HG02610 (cell line): ENCODE measurements around the gene TEX35.
"Not testable (repeated sequence)": the region's sequence is repeated elsewhere in the genome, so short reads cannot be mapped to it uniquely, and the experiment has no call there.

ENCODE experiments used
- ATAC-seq: cut with Tn5 transposase; IDR thresholded peaks from one replicate; pipeline ENCODE4 v1.9.1; 2021; ENCODE audit warnings: mild to moderate bottlenecking, moderate library complexity; ENCODE audit not compliant: unreplicated experiment

The TEX35 gene

DNA sequence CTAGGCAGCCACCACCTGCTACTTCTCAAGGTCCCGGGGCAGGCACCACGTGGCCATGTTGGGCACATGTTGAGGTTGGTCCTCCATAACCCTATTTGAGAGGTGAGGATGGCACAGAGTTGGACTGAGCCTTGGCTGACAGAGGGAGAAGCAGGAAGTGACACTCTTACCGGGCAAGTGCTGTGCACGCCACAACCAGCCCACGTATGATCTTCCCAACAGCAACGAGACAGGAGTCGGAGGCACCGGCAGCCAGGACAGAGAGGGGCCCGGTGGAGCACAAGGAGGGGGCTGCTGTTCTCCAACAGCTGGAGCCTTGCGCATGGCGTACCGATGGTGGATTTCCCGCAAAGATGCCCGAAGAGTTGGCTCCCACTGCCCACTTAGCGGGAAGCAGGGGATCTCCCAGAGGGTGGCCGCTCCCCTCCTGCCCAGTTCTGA lies 19.6 kb upstream of the TEX35 start:
- no peak for ATAC-seq

DNA sequence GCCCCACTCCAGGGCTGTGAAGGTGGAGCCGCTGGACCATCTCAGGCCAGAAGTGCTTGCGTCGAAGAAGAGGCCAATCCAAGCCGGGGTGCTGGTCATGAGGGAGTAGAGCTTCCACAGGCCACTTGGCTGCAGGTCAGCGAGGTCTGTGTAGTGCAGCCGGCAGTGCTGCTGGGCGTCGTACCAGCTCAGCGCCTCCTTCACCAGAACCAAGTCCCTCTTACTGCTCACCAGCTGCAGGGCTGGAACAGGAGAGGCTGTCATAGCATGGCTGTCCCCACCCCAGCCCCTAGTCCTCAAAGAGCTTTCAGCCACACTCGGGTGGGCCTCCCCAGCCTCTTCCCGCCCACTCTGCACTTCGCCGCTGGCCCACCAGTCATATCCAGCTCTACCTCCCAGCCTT lies 18.3 kb upstream of the TEX35 start:
- no peak for ATAC-seq

DNA sequence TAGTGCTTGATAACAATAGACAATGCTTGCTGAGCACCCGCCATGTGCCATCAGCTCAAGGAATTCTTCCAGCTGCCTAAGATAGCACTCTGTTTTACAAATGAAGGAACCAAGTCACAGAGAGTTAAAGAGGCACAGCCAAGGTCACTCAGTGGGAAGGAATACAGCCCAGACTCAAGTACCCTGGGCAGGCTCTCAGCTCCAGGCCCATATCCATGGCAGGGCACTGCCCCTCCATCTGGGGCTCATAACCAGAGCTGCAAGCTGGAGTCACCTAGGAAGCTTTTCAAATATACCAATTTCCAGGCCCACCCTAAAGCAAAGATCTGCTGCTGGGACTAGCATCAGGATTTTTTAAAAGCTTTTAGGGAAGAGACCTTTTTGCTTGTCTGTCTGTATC lies 17.8 kb upstream of the TEX35 start:
- no peak for ATAC-seq

DNA sequence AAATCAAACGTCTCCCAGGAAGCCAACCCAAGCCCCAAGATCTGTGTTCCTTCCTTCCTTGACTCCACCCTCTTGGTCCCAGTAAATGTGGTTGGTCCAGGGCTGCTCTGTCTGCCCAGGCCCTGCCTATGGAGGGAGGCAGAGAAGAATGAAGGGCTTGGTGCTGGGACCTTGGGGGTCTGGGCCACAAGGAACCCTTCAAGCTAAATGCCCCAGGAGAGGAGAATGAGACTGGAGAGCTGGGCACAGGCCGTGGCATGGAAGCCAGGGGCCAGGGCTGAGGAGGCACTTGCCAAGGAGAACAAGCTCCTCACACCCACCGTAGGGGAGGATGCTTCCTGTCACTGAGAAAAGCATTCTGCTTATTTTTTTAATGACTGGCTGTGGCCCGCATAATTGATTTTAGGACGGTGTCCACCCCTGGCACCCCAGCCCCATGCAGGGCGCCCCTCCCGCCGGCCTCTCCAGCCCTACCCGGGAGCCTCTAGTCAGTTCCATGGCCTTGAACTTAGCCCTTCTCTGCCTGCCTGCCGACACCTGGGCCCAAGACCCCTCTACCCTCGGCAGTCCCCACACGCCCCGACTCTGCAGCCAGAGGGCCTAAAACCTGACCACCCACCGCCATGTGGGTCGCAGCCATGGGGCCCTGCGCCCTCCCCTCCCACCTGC lies 17.0 kb upstream of the TEX35 start:
- no peak for ATAC-seq

DNA sequence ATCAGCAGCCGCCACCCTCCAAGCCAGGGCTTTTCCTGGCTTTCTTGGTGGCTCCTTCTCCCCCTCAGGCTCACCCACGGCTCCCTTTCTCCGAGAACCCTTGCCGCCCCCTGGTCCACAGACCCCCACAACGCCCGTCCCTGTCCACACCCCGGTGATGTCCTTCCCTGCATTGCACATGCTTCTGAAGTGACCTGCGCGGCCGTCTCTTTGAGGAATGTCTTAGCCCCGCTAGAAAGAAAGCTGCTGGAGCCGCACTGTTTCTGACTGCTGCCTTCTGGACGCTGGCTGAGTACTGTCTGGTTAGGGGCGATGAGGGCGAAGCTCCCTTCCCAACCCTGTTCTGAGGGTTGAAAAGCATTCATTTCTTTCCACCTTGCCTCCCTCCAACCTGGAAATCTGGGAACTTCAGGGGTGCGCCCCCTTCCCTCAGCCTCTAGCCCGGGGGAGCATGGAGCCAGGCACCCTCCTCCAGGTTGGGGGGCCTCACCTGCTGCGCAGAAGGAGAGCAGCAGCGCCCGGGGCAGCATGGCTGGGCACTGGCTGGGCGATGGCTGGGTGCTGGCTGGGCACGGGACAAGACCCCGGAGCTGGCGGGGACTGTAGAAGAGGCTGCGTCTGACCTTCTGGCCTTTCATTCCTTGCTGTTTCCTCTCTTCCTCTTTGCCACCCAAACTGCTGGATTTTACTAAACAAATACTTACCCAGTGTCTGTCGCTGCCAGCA lies 16.3 kb upstream of the TEX35 start, which contains the start of gene CLEC20A:
TSS of gene CLEC20A (minus strand) at position 555 of the 726 bp plus-strand sequence. CDS start at position 530, 25 bp downstream.
- no peak for ATAC-seq

DNA sequence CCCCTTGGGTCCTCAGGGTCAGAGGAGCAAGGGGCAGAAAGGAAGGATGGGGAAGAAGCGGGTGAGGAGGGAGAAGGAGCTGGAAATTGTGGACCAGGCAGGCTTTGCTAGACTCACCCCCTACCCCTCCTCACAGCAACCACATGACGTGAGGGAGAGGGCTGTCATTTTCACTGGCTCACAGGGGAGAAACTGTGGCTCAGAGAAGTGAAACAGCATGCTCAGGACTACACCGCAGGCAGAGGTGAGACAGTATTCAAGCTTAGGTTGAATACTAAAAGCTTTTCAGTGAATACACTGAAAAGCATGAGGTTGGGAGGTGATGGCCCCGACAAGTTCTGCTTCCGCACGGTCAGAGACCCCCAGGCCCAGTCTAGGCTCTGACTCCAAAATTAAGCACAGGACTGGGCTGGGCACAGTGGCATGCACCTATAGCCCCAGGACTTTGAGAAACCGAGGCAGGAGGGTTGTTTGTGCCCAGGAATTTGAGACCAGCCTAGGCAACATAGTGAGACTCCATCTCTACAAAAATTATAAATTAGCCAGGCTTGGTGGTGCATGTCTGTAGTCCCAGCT lies 14.9 kb upstream of the TEX35 start:
- ATAC-seq = no peak

DNA sequence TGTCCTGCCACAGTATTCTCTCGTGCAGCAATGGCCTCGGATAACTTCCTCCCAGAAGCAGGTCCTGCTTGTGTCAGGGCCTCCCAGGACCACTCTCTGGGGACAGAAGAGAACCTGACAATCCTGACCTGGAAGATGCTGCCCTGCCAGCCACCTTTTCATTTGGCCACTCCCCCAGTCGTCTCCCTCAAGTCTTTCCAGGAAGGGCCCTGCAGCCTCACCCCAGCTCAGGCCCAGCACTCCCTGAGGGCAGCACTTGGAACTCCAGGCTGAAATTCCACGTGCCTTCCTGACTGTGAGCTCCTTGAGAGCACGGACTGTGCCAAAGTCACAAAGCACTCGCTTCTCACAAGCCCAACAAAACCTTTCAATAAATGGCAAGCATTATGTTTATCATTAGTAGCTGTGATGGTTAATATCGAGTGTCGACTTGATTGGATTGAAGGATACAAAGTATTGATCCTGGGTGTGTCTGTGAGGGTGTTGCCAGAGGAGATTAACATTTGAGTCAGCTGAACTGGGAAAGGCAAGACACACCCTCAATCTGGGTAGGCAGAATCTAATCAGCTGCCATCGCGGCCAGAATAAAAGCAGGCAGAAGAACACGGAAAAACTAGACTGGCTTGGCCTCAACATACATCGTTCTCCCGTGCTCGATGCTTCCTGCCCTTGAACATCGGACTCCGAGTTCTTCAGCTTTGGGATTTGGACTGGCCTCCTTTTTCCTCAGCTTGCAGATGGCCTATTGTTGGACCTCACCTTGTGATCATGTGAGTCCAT lies 13.8 kb upstream of the TEX35 start:
- ATAC-seq = no peak

DNA sequence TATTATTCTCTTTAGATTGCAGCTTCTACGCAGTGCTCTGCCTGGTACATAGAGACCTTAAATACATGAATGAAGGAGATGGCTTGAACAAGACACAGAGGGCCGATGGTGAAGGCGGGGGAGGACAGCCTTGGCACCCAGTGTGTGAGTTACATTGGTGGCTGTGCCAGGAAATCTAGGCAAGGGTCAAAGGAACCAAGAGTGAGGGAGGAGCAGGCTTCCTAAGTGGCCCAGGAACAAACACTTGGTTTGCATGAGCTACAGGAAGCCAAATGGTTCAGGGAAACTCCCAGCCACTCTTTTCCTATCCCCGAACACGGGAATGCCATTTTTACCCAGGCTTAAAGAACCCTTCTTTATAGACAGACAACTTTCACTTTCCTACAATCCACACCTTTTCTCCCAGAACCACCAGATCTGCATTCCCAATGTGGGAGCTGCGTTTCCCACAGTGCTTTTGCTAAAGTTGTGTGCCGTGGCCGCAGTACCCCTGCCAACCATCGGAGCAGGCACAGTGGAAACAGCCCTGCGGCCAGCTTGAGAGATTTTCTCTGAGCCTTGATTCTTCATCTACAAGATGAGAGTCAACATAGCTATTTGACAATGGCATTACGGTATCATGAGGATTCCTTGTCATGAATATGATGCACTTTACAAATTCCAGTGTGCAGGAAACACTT lies 12.7 kb upstream of the TEX35 start:
- ATAC-seq = no peak

DNA sequence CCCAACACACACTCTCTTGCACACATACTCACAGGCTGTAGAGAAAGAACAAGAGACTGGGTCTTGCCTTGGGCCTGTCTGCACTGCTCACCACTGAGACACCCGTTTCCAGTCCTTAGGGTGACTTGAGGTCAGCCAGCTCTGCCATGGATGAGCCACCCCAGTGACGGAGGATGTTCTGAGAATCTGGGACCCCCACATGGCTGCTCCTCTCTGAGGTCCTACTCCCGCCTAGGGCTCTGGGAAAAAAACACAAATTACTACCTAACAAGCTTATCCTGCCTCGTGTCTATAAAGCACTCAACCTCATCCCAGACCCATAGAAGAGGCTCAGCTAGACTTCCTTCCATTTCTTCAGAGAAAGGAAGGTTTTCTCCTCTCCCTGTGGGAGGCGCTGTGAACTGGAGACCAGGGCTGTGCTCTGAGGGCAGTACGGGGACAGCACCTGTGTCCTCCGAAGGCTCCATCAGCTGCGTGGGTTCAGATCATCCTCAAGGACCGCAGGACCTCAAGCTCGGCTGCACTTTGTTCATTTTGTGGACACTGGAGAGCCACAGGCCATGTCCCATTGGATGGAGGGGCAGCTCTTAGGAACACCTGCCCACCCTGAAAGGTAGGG lies 11.9 kb upstream of the TEX35 start:
- no peak for ATAC-seq

DNA sequence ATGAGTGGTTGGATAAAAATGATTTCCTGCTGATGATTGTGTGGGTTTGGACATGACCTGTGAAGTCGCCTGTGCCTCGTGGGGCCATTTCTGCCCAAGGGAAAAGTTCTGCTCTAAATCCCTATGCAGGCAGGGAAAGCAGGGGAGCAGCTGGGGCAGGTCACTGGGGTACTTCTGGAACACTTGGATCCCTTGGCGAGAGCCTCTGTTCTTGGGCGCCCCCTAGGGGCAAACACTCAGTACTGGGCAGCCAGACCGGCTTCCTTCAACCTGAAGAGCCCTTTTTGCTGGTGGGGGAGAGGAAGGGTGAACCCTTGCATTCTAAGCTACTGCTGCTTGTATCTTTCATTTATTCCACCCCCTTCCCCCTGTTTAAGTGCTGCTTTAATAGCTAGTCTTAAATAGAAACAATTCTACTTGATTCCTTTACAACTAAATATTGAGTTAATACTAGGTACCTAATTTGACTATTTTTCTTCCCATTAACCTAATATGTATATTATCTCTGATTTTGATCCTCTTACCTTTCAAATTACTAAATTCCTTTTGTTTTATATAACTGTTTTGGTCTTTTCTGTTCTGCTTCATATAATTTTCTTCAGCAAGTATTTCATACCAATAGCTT lies 11.1 kb upstream of the TEX35 start:
- ATAC-seq = peak; percentile 82

DNA sequence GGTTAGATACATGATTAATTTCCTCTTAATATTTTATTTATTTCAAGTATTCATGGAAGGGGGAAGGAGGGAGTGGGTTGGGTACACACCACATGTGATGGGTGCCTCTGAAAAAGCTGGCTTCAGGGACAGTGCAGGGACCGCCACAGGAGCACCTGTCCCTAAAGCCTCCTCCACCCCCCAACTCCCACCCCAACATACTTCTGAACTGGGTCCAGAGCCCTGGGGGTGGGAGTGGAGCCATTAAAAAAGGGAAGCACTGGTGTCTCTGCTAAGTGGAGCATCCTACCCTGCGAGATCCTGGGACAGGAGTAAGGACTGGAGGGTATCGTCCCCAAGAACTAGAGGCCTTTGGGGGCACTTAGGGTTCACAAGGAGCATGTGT lies 10.6 kb upstream of the TEX35 start:
- ATAC-seq = no peak

DNA sequence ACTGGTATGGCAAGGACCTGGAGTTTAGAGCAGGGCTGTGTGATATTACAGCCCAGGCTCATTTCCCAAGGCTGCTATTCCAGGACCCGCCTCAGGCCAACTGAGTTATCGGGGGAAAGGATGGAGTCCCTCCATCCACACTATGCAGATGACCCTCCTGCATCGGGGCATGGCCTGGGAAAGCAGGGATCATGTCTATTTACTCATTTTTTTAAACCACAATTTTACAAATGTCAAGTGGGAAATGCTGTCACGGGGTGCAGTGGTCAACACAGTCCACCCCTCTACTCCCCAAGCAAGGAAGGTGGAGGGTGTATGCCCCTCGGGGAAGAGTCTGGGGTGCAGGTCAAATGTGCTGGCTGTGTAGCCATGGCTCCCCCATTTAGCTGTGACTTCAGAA lies 10.1 kb upstream of the TEX35 start:
- ATAC-seq = no peak

DNA sequence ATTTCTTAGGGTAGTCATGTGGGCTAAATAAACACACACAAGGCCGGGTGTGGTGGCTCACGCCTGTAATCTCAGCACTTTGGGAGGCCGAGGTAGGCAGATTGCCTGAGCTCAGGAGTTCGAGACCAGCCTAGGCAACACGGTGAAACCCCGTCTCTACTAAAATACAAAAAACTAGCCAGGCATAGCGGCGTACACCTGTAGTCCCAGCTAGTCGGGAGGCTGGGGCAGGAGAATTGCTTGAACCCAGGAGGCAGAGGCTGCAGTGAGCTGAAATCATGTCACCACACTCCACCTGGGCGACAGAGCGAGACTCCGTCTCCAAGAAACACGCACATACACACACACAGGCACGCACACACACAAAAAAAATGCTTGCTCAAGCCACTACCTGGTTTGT lies 9.6 kb upstream of the TEX35 start:
- not testable (repeated sequence) for ATAC-seq

DNA sequence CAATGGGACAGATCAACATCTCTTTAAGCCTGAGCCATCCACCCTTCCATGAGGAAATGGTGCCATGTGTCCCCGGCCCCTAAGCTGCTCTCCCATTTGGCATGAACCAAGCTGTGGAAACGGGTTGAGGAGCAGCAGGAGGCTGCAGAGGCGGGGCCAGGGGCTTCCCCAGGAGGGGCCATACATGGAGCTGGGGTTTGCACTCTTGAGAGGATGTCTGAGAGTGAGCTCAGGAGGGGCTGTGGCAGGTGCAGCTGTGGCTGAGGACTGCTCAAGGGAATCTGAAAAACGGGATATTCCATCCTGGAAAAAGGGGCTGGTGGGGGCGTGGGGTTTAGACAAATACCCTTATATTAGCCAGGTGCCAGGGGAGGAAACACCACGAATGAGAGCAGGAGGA lies 9.1 kb upstream of the TEX35 start:
- ATAC-seq = no peak

DNA sequence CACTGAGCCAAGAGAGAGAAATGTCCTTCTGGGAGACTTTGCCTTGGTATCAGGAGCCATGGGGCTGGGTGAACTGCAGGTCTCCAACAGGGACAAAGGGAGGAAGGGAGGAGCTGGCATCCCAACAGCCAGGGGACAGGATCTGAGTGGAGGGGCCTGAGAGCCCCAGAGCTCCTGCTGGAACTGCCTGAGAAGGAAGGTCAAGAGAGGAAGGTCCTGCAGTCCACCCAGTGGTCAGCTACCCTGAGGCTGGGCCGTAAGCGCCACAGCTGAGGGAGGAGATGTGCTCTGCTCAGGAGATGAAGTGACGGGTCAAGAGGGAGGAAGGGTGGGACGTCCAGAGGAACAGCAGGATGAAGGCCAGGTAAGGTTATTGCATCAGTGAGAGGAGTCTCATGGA lies 8.6 kb upstream of the TEX35 start:
- no peak for ATAC-seq

DNA sequence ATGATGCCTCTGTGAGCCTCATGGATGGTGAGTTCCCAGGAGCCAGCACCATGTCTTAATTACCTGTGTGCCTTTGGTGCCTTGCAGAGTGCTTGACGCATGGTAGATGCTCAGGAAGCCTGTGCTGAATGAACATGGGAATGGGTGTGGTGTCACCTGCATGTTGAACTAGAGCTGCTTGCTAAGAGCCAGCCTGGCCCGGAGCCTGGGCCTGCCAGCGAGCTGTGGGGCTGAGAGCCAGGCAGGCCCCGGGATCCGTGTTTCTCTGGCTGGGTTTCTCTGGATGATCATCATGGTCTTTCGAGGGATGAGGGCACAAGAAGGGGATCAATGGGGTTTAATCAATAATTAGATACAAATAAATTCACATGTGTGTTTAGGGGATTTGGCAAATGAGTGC lies 6.7 kb upstream of the TEX35 start:
- ATAC-seq = no peak

DNA sequence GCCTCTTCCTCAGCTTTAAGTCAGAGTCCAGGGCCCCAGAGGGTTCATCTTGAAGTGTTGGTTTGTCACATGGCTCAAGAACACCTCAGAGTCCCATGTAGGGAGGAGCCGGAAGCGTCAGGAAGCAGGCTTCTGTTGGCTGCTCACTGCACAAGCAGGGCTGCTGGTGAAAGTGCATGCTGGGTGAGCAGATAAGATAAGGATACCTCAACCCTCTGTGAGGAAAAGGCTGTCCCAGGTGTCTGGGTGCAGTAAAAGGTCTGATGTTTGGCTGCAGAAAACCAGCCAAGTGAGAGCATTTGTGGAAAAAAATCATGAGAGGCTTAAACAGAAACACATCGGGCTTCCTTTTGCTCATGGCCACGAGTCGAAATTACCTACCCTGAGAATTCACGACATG lies 6.2 kb upstream of the TEX35 start:
- no peak for ATAC-seq

DNA sequence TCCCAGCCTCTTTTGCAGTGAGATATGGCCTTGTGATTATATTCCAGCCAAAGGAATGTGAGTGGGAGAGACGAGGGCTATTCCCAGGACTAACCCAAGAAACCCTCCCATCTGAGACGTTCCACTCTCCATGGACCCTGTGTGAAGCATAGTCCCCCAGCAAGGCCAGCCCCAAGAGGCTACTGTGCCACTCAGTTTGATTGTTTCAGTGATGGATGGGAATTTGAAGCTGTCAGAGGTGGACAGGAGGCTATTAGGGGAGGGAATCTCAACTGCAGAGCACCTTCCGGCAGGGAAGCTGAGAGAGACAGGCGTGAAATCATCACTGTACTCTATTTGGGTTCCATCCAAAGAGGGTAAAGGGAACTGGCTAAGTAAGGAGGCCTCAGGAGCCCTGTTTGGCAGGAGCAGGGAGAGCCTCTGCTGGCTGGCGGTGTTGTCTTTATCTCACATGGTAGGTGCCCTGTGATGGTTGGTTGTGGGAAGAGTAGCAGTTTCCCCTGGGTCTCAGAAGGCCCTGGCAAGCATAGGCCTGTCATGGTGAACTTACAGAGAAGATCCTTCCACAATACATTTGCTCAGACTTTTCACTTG lies 3.4 kb upstream of the TEX35 start:
- no peak for ATAC-seq

DNA sequence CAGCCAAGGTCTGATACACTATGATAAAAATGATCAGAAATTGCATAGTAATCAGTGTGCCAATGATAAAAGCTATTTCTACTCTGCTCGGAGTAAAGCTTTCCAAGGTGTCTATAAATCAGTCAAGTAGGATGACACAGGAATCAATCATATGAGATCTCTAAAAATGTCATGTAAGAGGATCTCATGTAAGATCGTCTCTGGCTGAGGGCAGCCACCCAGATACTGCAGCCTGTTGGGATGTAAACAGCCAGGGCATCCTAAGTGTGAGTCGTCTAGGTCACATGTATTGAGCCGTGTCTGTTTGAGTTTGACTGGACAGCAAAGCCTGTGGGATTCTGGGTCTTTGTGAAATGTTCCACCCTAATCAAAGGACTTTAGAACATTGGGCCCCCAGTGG lies 2.8 kb upstream of the TEX35 start:
- no peak for ATAC-seq
